Breast epithelium (tissue), 4 donors: Measurements from ENCODE around the gene ALOX12B. TPM values are rescaled to one million over a fixed set of nuclear protein-coding genes. Genes with fewer than 3 reads are reported as not detected.

Experiments used
- DNase-seq, 2 donors: peaks; one replicate each; pipeline ENCODE4 v3.0.0-alpha.2; 2019; ENCODE audit warnings: low spot score in 2 of 2
- H3K27ac ChIP-seq, 2 donors: fragments of 200-600 bp; sonication (generic) in 1 of 2; one replicate each; pipeline ENCODE4 v1.5.1; 2016 to 2019; ENCODE audit warnings: mild to moderate bottlenecking in 1 of 2
- H3K27me3 ChIP-seq, 2 donors: fragments of 200-600 bp; sonication (generic) in 1 of 2; one replicate each; pipeline versions ENCODE4 v1.5.1 to v1.6.0; 2017 to 2019; ENCODE audit warnings: control low read depth in 1 of 2, mild to moderate bottlenecking in 1 of 2
- H3K36me3 ChIP-seq: fragments of 200-600 bp; one replicate; pipeline ENCODE4 v1.5.1; 2019
- H3K4me1 ChIP-seq, 2 donors: fragments of 200-600 bp; sonication (generic); one replicate each; pipeline ENCODE4 v1.5.1; 2016 to 2019; ENCODE audit warnings: control low read depth in 1 of 2
- H3K4me3 ChIP-seq, 3 donors: fragments of 200-600 bp; sonication (generic); 1 replicate in 2 of 3; 2 replicates in 1 of 3; pipeline ENCODE4 v1.5.1; 2016 to 2019; ENCODE audit warnings: mild to moderate bottlenecking in 3 of 3, moderate library complexity in 2 of 3
- H3K9me3 ChIP-seq, 2 donors: fragments of 200-600 bp; sonication (generic) in 1 of 2; one replicate each; pipeline ENCODE4 v1.5.1; 2016 to 2019; ENCODE audit warnings: control low read depth in 1 of 2
- CTCF ChIP-seq, 3 donors: fragments of 450-650 bp; IDR thresholded peaks; one replicate each; pipeline ENCODE4 v1.5.1; 2016 to 2017; ENCODE audit warnings: antibody characterized with exemption in 3 of 3, mild to moderate bottlenecking in 3 of 3, moderate library complexity in 3 of 3
- POLR2A ChIP-seq: fragments of 450-650 bp; IDR thresholded peaks from one replicate; pipeline ENCODE4 v1.6.1; 2016; ENCODE audit warnings: antibody characterized with exemption, mild to moderate bottlenecking, moderate library complexity
- POLR2AphosphoS5 ChIP-seq, 3 donors: sonication (generic); formaldehyde crosslinking; IDR thresholded peaks; one replicate each; pipeline ENCODE4 v1.6.1; 2017; ENCODE audit warnings: antibody characterized with exemption in 3 of 3
- intact Hi-C: fragments of 100-400 bp; cut with DNase I; formaldehyde crosslinking; loops from one replicate; pipeline ENCODE4 v1.15.1; 2023; ENCODE audit warnings: low total_unique reads
- total RNA-seq, 3 donors: library from RNA; depleted of rRNA; stranded (reverse); fragments of >200 nt; gene quantifications; one replicate each; pipeline ENCODE4 v1.1.0, GENCODE V29; 2016

The ALOX12B gene
- total RNA-seq, 3 donors from 2014 or later = not detected

GRCh38 chr17:8096541-8096940, 9.0 kb upstream of the ALOX12B start:
- TF ChIP-seq POLR2AphosphoS5 (IDR thresholded peaks at IDR 0.05) (no peak), POLR2A (no peak), CTCF (IDR thresholded peaks at IDR 0.05) (no peak)
- Histone ChIP-seq H3K4me1 (no peaks in the 10 kb centered on the region), H3K36me3 (no peaks in the 10 kb centered on the region), H3K9me3 (no peaks in the 10 kb centered on the region), H3K27ac (no peak overlapping the region), H3K27me3 (no peaks in the 10 kb centered on the region), H3K4me3 (no peak overlapping the region)
- intact Hi-C loops = no loop called here
- DNase-seq = no peak

- intact Hi-C loops = no loop called here
- TF ChIP-seq POLR2AphosphoS5 (IDR thresholded peaks at IDR 0.05) (no peak), POLR2A (no peak), CTCF (IDR thresholded peaks at IDR 0.05) (no peak)
Observed at GRCh38 chr17:8095361-8095760, 7.8 kb upstream of the ALOX12B start.

GRCh38 chr17:8091033-8091687, 3.6 kb upstream of the ALOX12B start:
- Histone ChIP-seq H3K27ac (no peak overlapping the region), H3K4me1 (no peaks in the 10 kb centered on the region), H3K27me3 (peaks cover 0 to 3% of the 10 kb centered on the region in 2 donors), H3K36me3 (no peaks in the 10 kb centered on the region), H3K9me3 (no peaks in the 10 kb centered on the region), H3K4me3 (no peak overlapping the region)
- intact Hi-C loops = no loop called here
- TF ChIP-seq CTCF (IDR thresholded peaks at IDR 0.05) (no peak), POLR2AphosphoS5 (IDR thresholded peaks at IDR 0.05) (no peak), POLR2A (no peak)
- DNase-seq = no peak

More at GRCh38 chr17:8095361-8095760, 7.8 kb upstream of the ALOX12B start:
- Histone ChIP-seq H3K36me3 (no peaks in the 10 kb centered on the region), H3K4me3 (no peak overlapping the region), H3K27me3 (no peaks in the 10 kb centered on the region), H3K4me1 (no peaks in the 10 kb centered on the region), H3K9me3 (no peaks in the 10 kb centered on the region), H3K27ac (no peak overlapping the region)
- DNase-seq = no peak

GRCh38 chr17:8089728-8090127, 2.2 kb upstream of the ALOX12B start:
- no peak for TF ChIP-seq POLR2AphosphoS5 (IDR thresholded peaks at IDR 0.05)
- TF ChIP-seq CTCF (IDR thresholded peaks at IDR 0.05) = no peak
- TF ChIP-seq POLR2A = no peak
- no peak for DNase-seq
- Histone ChIP-seq H3K4me3 (no peak overlapping the region), H3K27me3 (peaks cover 0 to 4% of the 10 kb centered on the region in 2 donors), H3K27ac (no peak overlapping the region), H3K9me3 (no peaks in the 10 kb centered on the region), H3K4me1 (no peaks in the 10 kb centered on the region), H3K36me3 (no peaks in the 10 kb centered on the region)
- intact Hi-C loops = no loop called here

GRCh38 chr17:8087952-8088230, 375 bp upstream of the ALOX12B start:
- intact Hi-C loops = no loop called here
- Histone ChIP-seq H3K27ac (no peak overlapping the region), H3K27me3 (peaks cover 0 to 13% of the 10 kb centered on the region in 2 donors), H3K4me3 (no peak overlapping the region), H3K36me3 (no peaks in the 10 kb centered on the region), H3K4me1 (no peaks in the 10 kb centered on the region), H3K9me3 (no peaks in the 10 kb centered on the region)
- TF ChIP-seq POLR2AphosphoS5 (IDR thresholded peaks at IDR 0.05) = no peak
- TF ChIP-seq CTCF (IDR thresholded peaks at IDR 0.05) = no peak
- no peak for DNase-seq
